Neural cell (in vitro differentiated cells): ENCODE measurements around the gene AMOTL2.

ENCODE experiments used
- EP300 ChIP-seq: fragments of 450-650 bp; conservative IDR thresholded peaks from 2 replicates; pipeline ENCODE4 v1.6.1; 2014; ENCODE audit warnings: antibody characterized with exemption, mild to moderate bottlenecking, moderate library complexity; ENCODE audit not compliant: poor library complexity, severe bottlenecking
- POLR2AphosphoS5 ChIP-seq: IDR thresholded peaks from 2 replicates; pipeline ENCODE4 v1.6.1; 2012
- SMC3 ChIP-seq: fragments of 450-650 bp; conservative IDR thresholded peaks from 2 replicates; pipeline ENCODE4 v1.6.1; 2014; ENCODE audit warnings: antibody characterized with exemption, mild to moderate bottlenecking, moderate library complexity; ENCODE audit not compliant: poor library complexity
- TAF1 ChIP-seq: IDR thresholded peaks from 2 replicates; pipeline ENCODE4 v1.6.1; 2012; ENCODE audit warnings: low read depth
- TF ChIP-seq, protein P1 (sequence below): fragments of 450-650 bp; IDR thresholded peaks from 2 replicates; pipeline ENCODE4 v1.5.1; 2014; ENCODE audit warnings: antibody characterized with exemption, mild to moderate bottlenecking, moderate library complexity; ENCODE audit not compliant: poor library complexity, severe bottlenecking
- TF ChIP-seq, protein P2 (sequence below): IDR thresholded peaks from 2 replicates; pipeline ENCODE4 v1.6.1; 2012; ENCODE audit warnings: borderline replicate concordance

DNA sequence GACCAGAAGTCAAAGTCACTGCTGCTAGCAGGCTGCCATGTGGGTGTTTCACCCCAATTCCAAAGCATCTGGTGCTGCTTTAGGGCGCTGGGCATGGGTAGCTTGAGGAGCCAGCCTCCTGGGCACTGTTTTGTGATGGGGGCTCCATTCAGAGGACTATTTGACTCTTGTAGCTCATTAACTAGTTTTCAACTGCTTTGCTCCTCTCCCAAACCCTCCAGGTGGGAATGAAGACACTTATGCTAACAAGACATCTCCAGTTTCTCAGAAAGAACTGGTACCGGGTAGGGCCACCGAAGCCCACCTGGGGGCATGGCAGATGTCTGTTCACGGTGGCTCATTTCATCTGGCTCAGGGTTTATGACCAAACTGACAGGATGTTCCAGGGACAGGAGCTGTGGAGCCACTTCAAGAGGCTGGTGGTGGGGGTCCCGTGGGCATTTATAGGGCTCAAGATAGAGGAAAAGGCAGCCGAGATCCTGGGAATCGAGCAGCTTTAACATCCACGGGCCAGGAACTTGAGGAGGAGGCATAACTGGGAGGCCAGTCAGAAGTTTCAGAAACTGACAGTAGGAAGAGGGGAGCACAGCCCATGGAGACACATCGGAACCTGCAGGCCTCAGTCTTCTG is 17.7 kb downstream of the AMOTL2 start:
- TF ChIP-seq, protein P1, sequence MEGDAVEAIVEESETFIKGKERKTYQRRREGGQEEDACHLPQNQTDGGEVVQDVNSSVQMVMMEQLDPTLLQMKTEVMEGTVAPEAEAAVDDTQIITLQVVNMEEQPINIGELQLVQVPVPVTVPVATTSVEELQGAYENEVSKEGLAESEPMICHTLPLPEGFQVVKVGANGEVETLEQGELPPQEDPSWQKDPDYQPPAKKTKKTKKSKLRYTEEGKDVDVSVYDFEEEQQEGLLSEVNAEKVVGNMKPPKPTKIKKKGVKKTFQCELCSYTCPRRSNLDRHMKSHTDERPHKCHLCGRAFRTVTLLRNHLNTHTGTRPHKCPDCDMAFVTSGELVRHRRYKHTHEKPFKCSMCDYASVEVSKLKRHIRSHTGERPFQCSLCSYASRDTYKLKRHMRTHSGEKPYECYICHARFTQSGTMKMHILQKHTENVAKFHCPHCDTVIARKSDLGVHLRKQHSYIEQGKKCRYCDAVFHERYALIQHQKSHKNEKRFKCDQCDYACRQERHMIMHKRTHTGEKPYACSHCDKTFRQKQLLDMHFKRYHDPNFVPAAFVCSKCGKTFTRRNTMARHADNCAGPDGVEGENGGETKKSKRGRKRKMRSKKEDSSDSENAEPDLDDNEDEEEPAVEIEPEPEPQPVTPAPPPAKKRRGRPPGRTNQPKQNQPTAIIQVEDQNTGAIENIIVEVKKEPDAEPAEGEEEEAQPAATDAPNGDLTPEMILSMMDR: no peak
- TF ChIP-seq TAF1 (no peak), POLR2AphosphoS5 (no peak), SMC3 (no peak), EP300 (no peak)
- TF ChIP-seq, protein P2, sequence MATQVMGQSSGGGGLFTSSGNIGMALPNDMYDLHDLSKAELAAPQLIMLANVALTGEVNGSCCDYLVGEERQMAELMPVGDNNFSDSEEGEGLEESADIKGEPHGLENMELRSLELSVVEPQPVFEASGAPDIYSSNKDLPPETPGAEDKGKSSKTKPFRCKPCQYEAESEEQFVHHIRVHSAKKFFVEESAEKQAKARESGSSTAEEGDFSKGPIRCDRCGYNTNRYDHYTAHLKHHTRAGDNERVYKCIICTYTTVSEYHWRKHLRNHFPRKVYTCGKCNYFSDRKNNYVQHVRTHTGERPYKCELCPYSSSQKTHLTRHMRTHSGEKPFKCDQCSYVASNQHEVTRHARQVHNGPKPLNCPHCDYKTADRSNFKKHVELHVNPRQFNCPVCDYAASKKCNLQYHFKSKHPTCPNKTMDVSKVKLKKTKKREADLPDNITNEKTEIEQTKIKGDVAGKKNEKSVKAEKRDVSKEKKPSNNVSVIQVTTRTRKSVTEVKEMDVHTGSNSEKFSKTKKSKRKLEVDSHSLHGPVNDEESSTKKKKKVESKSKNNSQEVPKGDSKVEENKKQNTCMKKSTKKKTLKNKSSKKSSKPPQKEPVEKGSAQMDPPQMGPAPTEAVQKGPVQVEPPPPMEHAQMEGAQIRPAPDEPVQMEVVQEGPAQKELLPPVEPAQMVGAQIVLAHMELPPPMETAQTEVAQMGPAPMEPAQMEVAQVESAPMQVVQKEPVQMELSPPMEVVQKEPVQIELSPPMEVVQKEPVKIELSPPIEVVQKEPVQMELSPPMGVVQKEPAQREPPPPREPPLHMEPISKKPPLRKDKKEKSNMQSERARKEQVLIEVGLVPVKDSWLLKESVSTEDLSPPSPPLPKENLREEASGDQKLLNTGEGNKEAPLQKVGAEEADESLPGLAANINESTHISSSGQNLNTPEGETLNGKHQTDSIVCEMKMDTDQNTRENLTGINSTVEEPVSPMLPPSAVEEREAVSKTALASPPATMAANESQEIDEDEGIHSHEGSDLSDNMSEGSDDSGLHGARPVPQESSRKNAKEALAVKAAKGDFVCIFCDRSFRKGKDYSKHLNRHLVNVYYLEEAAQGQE: no peak
